Rectal smooth muscle tissue (tissue), 1 donor: ENCODE results near the gene PDZK1IP1.

Source experiments
- H3K27ac ChIP-seq: one replicate; pipeline ENCODE4 v1.7.0; 2013; ENCODE audit warnings: low read depth, low read length, inconsistent platforms
- H3K27me3 ChIP-seq: one replicate; pipeline ENCODE4 v1.7.0; 2013; ENCODE audit warnings: low read length; ENCODE audit not compliant: control insufficient read depth, insufficient read depth
- H3K36me3 ChIP-seq: one replicate; pipeline ENCODE4 v1.7.0; 2013; ENCODE audit warnings: low read length; ENCODE audit not compliant: control insufficient read depth, insufficient read depth
- H3K4me1 ChIP-seq: one replicate; pipeline ENCODE4 v1.7.0; 2013; ENCODE audit warnings: low read length; ENCODE audit not compliant: control insufficient read depth, insufficient read depth
- H3K4me3 ChIP-seq: one replicate; pipeline ENCODE4 v1.7.0; 2013; ENCODE audit warnings: low read length
- H3K9ac ChIP-seq: one replicate; pipeline ENCODE4 v1.7.0; 2013; ENCODE audit warnings: low read length

Gene PDZK1IP1

DNA sequence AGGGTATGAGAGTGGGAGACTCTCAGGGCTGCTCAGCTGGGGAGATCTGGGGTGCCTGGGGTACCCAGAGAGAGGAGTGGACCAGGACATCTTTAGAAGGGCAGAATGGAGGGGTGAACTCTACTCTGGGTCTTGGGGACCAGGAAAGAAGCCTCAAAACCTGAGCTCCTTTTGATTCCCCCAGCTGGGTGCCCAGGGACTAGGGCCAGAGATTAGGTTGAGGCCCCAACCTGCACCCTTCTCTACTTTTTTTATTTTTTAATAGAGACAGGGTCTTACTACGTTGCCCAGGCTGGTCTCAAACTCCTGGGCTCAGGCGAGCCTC, 1.9 kb downstream of the PDZK1IP1 start:
- Histone ChIP-seq H3K36me3 (no peaks in the 10 kb centered on the region), H3K4me3 (no peak overlapping the region), H3K27me3 (no peaks in the 10 kb centered on the region), H3K9ac (no peak overlapping the region), H3K27ac (no peak overlapping the region), H3K4me1 (no peaks in the 10 kb centered on the region)

DNA sequence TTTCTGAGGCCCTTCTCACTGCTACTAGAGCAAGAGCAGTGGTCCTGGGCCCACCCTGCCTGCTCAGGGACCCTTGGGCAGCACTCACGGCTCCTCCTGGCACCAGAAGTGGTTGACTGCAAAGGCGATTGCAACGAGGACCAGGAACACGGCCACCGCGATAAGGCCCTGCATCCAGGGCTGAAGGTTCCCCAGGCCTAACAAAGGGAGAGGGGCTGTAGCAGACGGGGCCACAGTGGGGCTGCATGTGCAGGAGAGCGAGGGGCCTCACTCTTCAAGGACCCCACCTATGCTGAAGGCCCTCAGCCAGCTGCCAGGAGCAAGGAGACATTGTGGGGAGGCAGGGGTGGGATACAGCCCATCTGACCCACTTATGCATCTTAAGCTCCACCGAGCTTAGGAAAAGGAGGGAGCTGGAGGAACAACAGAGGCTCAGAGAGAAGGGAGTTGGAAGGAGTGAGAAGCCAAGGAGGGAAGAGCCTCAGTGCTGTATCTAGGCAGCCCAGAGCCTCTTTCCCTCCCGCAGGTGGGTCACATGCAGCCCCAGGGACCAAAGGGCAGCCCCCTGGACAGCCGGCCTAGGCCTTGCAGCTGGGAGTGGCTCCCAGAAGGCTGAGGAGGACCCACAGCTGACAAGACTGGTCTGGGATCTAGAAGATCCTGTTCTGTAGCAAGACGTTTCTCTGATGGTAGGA, 2.5 kb downstream of the PDZK1IP1 start:
- H3K27ac ChIP-seq: no peak overlapping the region
- no peaks in the 10 kb centered on the region for H3K36me3 ChIP-seq
- no peaks in the 10 kb centered on the region for H3K4me1 ChIP-seq
- no peaks in the 10 kb centered on the region for H3K27me3 ChIP-seq
- H3K4me3 ChIP-seq: no peak overlapping the region
- H3K9ac ChIP-seq: no peak overlapping the region

DNA sequence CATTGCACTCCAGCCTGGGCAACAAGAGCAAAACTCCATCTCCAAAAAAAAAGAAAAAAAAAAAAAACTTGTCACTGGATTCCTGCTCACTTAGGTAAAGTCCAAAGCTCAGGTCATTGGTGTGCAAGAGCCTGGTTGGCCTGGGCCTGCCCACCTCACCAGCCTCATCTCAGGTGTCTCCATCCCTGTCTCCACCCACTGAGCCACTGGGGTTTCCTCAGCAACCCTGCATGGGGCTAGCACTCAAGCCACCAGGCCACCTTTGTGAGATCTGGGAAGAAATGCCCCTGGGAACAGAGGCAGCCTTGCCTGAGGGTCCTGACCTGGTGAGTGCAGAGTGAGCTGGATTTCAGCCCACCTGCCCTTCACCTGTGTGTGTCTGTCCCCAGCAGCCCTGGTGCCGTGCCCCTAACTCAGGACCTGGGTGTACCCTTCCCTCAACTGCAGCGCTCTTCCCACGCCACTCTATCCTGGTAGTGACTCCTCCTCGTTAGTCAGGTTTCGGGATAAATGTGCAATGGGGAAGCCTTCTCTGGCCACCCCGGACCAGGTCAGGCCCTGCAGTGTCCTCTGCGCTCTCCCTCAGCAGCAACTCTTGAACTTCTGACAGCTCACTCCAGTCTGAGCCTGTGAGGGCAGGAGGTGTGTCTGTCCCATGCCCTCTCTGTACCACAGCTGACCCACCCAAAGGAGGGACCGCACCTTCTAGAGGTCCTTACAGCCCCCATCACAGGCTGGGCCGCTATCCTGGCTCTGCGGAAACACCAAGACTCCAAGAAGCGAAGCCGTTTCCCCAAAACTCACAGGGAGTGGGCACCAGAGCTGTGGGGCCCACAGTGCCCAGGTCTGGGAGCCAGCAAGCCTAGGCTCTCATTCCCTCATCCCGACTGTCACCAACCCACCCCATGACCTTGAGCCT, 3.3 kb downstream of the PDZK1IP1 start:
- Histone ChIP-seq H3K27ac (no peak overlapping the region), H3K9ac (no peak overlapping the region), H3K36me3 (no peaks in the 10 kb centered on the region), H3K4me1 (no peaks in the 10 kb centered on the region), H3K4me3 (no peak overlapping the region), H3K27me3 (no peaks in the 10 kb centered on the region)

DNA sequence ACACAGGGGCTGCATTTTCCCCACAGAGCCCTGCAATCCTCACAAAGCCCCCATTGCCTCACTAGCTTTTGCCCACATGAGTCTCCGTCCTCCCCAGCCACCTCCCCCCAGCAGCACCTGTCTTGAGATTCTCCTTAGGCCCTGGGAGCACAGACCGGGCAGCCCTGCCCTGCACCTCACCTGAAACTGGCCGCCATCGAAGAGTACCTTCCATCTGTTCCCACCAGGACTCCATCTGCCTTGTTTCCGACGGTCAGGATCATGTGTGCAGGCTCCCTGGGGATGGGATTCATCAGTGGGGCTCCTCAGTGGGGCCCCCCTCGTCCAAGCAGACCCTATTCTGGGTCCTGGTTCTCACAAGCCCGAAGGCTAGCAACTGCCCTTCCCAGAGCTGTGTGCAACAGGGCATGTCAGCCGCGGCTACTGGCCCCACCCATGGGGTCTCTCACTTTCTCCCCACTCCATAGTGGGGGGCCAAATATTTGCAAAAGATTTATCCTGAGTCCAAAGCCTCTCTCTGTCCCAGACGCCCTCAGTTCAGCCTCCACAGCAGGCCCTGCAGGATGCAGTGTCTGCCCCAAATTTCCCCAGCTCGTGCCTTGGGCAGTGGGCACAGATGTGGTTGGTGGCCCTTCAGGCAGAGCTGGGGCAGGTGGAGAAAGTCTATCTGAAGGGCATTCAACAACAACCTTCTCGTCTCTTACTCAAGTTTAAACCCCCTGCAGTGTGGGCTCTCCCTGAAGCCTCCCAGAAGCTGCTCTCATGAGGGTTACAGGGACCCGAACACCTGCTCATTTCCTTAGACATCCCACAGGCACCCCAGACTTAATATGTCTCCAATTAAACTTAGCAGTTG, 4.8 kb downstream of the PDZK1IP1 start:
- Histone ChIP-seq H3K9ac (no peak overlapping the region), H3K4me3 (no peak overlapping the region), H3K36me3 (no peaks in the 10 kb centered on the region), H3K27ac (no peak overlapping the region), H3K27me3 (no peaks in the 10 kb centered on the region), H3K4me1 (peaks cover under 1% of the 10 kb centered on the region)

DNA sequence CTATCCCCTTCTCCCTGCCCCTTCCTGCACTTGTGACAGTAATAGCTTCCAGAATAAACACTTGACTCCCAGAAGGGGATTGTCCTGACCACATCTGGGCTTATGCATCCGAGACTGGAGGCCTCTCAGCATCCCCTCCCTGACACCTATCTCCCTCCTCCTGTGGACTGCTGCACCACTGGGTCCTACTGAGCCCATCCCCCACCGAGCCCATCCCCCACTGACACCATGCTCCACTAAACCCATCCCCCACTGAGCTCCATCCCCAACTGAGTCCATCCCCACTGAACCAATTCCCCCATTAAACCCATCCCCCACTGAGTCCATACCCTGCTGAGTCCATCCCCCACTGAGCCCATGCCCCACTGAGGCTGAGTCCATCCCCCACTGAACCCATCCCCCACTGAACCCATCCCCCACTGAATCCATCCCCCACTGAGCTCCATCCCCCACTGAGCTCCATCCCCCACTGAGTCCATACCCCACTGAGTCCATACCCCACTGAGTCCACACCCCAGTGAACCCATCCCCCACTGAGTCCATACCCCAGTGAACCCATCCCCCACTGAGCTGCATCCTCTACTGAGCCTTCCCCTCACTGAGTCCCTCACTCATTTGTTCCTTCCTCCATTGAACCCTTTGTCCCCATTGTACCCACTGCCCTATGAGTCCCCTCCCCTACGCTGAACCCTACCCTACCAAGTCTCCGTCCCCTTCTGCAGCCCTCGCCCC, 5.6 kb downstream of the PDZK1IP1 start:
- H3K4me1 ChIP-seq: peaks cover 9% of the 10 kb centered on the region

DNA sequence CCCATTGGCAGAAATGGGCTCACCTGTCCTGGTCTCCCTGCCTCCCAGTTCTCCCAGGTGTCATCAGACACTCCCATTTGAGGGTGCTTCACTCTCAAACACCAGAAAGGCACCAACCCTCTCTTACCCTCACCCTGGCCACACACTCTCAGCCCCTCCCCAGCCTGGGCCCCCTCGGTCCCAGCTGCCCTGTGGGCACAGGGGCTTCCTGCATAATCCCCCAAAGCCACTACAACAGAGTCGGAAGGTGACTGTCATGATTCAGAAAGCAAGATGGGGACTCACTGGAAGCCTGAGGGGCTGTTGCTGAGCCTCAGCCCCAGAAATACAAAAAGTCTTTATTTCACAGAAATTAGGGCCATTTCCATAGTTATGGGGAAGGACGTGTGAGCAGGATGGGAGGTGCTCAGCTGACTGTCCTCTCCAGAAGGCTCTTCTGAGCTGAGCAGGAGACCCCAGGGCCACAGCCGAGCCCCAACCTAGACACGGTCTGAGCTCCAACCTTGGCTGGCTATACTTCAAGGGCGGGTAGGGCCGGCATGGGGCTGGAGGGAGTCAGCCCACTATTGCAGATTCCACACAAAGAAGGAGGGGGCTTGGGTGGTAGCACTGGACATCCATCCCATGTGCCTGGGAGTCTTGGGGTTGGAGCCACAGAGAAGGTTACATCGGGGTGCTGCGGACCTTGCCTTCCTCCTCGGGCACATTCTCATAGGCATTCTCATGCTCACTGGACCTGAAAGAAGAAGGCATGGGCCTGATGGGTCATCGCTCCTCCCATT, 6.3 kb downstream of the PDZK1IP1 start:
- no peaks in the 10 kb centered on the region for H3K27me3 ChIP-seq
- H3K4me1 ChIP-seq: peaks cover 10% of the 10 kb centered on the region

More for the DNA sequence above, 5.6 kb downstream of the PDZK1IP1 start:
- no peak overlapping the region for H3K27ac ChIP-seq
- no peak overlapping the region for H3K4me3 ChIP-seq
- H3K27me3 ChIP-seq: no peaks in the 10 kb centered on the region
- no peak overlapping the region for H3K9ac ChIP-seq
- no peaks in the 10 kb centered on the region for H3K36me3 ChIP-seq

DNA sequence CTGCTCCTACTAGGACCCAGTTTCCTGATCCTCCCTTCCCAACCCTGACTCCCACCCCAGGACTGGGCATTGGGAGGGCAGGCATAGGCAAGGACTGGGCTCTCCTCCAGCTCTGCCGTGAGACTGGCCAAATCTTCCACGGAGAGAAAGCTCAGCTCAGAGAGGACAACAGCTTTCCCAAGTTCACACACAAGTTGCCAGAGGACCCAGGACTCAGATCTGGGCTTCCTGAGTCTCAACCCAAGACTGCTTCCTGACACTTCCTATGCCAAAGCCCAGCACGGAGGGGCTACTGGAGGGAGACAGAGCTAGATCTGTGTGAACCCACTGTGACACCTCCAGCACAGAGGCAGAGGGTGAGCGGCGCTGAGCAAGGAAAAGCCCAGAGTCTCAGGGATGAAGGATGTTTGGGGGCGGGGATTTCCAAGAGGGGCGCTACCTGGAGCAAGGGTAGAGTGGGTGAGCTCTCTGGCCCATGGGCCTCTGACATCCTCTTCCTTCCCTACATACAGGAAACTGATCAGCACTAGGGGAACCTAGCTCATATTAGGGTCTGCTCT, 7.1 kb downstream of the PDZK1IP1 start:
- Histone ChIP-seq H3K4me3 (no peak overlapping the region), H3K4me1 (peaks cover 10% of the 10 kb centered on the region)

More for the DNA sequence above, 6.3 kb downstream of the PDZK1IP1 start:
- H3K4me3 ChIP-seq: no peak overlapping the region
- H3K36me3 ChIP-seq: no peaks in the 10 kb centered on the region
- no peak overlapping the region for H3K27ac ChIP-seq
- H3K9ac ChIP-seq: no peak overlapping the region

DNA sequence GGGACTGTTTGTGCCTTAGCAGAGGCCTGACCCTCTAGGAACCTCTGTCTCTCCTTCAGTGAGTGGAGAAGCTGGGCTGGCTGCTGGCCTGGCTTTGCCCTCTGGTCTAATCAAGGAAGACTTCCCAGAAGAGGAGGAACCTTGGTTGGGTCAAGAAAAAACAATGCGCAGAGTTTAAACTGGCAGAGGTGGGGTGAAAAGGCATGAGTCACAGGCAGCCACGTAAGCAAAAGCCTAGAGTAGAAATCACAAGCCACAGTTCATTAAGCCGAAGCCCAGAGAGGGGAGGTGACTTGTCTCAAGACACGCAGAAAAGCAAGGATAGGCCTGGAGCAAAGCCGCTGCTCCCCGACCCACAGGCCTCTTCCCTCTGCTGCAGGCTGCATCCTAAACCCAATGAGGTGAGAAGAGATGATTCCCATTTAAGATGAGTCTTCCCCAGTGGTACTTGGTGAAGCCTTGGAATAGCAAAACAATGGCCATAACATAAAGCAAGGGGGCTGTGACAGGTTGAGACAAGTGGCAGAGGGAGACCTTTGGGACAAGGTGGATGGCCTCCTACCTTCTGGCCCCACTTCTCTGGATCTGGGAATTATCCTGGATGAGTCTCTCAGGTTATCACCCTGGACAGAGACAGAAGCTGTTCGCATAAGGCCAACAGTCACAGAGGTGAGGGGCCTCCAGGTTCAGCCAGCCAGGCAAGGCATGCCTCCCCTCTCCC, 7.7 kb downstream of the PDZK1IP1 start:
- peaks cover 10% of the 10 kb centered on the region for H3K4me1 ChIP-seq
- H3K27ac ChIP-seq: no peak overlapping the region
- no peak overlapping the region for H3K4me3 ChIP-seq
- H3K36me3 ChIP-seq: no peaks in the 10 kb centered on the region
- H3K9ac ChIP-seq: no peak overlapping the region
- no peaks in the 10 kb centered on the region for H3K27me3 ChIP-seq

More for the DNA sequence above, 7.1 kb downstream of the PDZK1IP1 start:
- H3K36me3 ChIP-seq: no peaks in the 10 kb centered on the region
- H3K27ac ChIP-seq: no peak overlapping the region
- no peak overlapping the region for H3K9ac ChIP-seq
- no peaks in the 10 kb centered on the region for H3K27me3 ChIP-seq

DNA sequence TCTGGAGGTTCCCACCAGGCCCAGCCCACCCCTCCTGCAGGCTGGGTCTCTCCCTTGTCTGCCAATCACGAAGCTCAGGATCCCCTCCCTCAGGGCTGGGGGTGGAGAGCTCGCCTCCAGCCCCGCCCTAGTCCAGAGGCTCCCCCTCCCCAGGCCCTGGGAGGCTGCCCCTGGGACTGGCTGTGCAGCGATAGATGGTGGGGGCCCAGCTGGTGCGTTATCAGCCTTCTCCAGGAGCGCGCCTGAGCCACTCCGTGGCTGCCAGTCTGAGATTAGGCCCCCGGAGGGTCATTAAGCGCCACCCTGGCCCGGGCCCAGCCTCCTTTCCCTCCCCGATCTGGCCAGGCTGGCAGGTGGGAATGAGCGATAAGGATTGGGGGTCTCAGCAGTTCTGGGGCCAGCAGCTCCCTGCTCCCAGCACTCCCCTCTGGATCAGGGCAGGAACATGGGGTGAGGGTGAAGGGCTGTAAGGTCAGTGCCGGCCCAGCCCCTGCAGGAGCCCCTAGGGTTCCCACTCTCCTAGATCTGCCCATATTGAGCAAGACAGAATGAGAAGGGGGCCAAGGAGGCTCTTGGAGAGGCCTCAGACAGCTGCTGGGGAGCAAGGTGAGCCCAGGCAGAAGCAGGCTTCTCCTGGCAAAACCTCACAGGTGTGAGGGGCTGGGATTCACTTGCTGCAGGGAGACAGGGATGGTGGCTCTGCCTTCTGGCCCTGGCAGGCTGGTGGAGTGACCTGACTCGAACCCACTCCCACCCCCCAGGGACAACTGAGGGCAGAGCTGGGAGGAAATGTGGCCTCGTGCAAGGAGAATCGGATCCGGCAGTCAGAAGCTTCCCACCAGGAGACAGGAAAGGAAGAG, 8.5 kb downstream of the PDZK1IP1 start:
- Histone ChIP-seq H3K4me3 (no peak overlapping the region), H3K36me3 (no peaks in the 10 kb centered on the region), H3K9ac (no peak overlapping the region), H3K27me3 (no peaks in the 10 kb centered on the region), H3K4me1 (peaks cover 10% of the 10 kb centered on the region), H3K27ac (no peak overlapping the region)

DNA sequence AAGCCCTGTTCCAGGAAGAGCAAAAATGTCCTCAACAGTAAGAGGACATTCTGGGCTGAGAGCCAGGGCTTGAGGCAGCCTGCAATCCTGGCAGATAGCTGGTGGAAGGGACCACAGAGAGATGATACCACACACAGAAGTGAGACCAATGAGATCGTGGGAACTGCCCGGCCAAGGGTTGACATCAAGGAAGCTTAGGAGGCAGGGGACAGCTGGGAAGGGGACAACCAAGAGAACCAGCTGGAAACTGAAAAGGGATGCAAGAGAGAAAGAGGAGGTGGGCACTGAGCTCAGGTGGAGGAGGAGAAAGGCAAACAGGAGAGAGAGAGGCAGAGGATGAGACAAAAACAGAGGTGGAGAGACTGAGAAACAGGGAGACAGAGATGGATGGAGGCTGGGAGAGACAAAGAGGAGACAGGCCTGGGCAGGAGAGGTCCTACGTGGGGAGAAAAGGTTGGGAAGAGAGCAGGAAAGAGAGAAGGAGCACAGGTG, 9.2 kb downstream of the PDZK1IP1 start:
- Histone ChIP-seq H3K27me3 (no peaks in the 10 kb centered on the region), H3K27ac (no peak overlapping the region), H3K9ac (no peak overlapping the region), H3K36me3 (no peaks in the 10 kb centered on the region), H3K4me1 (peaks cover 10% of the 10 kb centered on the region), H3K4me3 (no peak overlapping the region)
